NCI-H2081 treated with DMSO at 0.1 percent for 48 hours (cell line): ENCODE data around the gene NBPF3.
"Not testable (repeated sequence)": the region's sequence is repeated elsewhere in the genome, so short reads cannot be mapped to it uniquely, and the experiment has no call there.

Source experiments
- DNase-seq: peaks from one replicate; lab custom pipeline; 2025; lab: John Stamatoyannopoulos, UW

Gene NBPF3

DNA sequence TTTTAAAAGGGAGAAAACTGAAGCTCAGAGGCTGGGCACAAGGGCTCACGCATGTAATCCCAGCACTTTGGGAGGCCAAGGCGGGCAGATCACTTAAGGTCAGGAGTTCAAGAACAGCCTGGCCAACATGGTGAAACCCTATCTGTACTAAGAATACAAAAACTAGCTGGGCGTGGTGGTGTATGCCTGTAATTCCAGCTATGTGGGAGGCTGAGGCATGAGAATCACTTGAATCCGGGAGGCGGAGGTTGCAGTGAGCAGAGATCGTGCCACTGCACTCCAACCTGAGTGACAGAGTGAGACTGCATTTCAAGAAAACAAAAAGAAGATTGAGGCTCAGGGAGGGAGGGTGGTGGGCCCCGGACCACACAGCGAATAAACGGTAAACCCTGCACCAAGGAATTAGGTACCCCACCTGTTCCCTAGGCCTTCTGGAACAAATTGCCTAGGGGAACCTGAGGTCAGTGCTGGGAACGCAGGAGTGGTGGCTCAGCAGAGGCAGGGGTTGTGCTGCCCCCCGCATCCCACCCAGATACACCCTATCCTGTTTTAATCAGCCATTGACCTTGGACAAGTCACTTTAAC lies 79.6 kb downstream of the NBPF3 start:
- not testable (repeated sequence) for DNase-seq

DNA sequence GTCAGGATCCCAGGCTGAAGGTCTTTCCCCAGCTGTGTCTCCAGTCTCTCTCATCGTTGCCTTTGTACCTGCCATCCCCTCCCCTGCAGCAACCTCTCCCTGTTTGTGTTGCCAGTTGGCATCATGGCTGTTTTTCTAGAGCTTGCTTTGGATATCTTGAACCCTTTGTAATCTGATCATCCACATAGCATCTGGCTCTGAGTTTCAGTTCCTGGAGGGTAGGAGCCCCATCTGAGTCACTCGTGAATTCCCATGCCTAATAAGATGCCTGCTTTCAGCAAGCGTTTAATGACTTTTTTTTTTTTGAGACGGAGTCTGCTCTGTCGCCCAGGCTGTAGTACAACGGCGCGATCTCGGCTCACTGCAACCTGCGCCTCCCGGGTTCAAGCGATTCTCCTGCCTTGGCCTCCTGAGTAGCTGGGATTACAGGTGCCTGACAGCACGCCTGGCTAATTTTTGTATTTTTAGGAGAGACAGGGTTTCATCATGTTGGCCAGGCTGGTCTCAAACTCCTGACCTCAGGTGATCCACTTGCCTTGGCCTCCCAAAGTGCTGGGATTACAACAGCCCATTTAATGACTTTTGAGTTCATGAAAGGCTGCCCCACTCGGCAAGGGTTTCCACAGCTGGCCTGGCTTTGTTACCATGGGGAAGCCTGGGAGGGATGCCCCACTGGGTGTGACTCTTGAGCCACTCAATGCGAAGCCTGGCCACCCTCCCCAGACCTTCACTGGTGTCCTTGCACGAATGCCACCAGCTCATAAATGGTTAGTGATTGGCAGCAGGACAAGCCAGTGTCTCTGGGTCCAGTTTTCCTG lies 81.2 kb downstream of the NBPF3 start:
- DNase-seq = no peak

DNA sequence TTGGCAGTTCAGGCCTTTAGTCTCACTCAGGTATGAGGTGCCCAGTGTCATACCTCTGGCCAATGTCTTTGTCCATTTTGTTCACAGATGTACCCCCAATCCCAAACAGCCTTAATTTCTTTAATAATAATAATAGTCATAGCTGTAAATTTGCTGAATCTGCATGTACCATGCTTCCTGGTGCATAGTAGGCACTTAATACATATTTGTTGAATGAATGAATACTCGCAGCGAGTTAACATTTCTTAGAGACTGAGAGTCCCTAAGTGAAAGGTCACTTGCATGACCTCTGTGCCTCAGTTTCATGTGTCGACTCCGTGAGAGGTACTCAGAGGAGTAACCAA lies 81.8 kb downstream of the NBPF3 start:
- DNase-seq = no peak

DNA sequence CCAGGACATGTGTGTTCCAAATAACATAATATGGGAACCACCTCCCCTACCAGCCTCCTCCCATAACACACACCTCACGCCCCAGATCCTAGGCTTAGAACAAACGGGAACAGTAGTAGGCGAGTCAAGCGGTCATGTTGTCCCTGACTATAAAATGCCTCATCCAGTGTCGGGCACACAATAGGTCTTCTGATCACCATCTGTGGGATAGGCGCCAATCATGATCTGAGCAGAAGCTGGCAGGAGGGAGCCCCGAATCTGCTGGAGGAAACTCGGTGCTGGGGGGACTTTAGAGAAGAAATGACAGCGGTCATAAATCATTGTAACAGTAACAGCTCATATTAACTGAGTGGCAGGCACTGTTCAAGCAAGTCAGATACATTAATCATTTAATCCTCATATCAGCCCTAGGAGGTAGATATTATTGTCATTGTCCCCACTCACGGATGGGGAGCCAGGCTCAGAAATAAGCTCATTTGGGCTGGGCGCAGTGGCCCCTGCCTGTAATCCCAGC lies 82.6 kb downstream of the NBPF3 start:
- no peak for DNase-seq

DNA sequence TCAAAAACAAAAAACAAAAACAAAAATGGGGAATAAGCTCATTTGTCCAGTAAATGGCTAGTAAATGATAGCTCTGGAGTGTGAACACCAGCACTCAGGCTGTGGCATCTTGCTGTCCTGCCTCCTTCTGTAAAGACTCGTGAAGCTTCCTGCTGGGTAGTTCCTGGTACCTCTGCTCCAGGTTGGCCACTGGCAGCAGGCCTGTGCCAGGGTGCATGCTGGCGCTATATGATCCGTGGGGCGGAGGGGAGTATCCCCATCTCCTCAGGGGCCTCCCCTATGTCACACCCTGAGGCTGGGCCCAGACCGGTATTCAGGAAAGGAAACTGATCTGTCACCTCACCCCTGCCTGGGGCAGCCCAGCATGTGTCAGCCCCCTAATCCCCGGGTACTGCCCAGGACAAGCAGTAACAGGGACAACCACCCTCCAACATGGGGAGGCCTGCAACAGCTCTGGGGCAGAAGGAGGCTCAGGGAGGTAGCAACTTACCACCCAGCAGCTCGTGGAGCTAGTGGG lies 83.4 kb downstream of the NBPF3 start:
- DNase-seq = no peak

DNA sequence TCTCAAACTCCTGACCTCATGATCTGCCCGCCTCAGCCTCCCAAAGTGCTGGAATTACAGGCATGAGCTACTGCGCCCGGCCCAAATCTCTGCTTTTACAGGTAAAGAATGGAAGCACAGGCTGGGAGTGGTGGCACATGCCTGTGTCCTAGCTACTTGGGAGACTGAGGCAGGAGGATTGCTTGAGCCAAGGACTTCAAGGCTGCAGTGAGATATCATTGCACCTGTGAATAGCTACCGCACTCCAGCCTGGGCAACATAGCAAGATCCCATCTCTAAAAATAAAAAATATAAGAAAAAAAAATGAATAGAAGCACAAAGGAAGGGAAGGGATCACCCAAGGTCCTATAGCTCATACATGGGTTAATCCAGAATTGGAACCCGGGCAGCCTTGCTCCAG lies 84.3 kb downstream of the NBPF3 start:
- DNase-seq = no peak

DNA sequence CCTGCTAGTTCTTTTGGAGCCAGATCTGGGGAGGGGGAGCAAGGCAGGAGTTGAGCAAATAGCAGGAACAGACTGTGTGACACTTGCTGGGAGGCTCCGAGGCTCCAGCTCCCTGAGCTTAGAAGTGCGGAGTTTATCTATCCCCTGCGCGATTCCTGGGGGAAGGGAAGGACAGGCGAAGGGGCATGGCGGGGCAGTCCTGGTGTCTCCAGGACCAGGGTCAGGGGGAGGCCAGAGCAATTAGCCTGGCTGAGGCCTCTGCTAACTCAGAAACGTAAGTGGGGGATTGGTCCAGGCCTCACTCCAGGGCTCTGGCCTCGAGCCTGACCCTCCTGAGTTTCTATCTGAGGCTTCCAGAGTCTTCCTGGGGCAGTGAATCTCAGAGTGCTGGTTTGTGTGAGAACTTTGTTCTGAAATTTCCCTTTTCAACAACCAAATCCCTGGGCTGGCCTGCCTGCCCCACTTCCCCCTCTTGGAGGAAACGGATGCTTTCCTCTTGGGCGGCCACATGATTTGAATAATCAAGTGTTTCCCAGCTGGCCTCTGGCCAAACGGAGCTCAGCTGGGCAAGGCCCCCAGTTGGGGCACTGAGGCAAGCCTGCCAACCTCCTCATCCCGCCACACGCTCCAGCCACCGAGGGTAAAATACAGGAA lies 84.9 kb downstream of the NBPF3 start:
- DNase-seq = no peak

DNA sequence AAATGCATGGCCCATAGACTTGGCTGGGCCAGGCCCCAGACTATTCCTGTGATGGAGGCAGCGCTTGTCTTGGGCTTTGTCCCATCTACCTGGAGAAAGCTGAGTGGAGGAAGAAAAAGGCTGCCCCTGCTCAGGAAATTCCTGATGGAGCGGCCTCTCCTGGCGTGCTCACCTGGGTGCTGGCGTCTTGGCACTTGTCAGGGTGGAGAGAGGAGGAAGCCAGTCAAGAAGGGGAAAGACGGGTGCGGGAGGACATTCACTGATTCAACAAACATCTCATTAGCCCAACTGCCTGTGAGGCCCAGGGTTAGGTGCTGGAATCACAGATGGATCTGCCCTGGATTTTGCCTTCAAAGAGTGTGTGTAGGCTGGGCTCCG lies 85.4 kb downstream of the NBPF3 start:
- DNase-seq = no peak

DNA sequence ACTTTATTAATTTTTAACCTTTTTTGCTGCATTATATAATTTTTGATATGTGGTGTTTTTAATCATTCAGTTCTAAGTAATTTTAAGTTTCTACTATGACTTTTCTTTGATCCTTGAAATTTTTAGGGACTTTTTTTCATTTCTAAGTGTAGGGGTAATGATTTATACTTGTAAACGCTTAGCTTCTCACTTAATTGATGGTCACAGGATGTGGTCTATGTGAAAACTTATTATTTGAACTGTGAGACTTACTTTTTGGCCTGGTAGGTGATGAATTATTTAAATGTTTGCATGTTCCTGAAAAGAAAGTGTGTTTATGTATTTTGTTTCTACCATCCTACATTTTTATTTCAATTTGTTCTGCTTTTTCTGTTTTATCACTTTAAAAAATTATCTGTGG lies 86.5 kb downstream of the NBPF3 start:
- no peak for DNase-seq

DNA sequence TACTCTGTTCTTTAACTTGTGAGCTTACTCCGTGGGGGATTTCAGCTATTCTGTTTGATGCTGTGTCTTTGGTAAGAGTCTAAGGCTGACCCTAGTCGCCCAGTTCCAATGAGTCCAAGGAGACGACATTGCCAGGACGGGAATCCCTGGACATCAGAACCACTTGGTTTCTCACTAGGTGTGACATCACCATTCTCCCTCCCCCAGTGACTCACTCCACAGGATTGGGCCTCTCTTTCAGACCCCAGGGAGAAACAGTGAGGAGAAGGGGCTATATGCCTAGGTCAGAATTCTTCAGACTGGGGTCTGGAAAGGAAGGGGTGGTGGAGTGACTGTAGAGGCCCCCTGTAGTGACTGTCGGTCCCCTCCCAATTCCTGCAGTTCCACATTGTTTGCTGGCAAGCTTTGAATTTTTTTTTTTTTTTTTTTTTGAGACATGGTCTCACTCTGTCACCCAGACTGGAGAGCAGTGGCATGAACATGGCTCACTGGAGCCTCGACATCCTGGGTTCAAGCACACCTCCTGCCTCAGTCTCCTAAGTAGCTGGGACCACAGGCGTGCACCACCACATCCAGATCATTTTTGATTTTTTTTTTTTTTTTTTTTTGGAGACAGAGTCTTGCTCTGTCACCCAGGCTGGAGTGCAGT lies 90.6 kb downstream of the NBPF3 start:
- no peak for DNase-seq

DNA sequence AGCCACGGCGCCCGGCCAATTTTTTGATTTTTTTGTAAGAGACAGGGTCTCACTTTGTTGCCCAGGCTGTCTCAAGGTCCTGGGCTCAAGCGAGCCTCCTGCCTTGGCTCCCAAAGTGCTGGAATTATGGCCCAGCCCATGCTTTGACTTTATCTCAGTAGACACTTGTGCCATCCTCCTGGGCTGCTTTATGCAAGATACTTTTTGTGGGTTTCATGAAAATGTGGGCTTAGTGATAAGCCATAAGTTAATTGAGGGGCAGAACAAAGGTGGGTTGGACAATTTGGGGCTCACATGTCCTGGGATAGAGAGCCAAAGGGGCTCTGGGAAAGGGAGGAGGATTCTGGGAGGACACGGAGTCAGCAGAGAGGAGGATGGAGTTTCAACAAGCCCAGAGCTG lies 91.3 kb downstream of the NBPF3 start:
- no peak for DNase-seq

DNA sequence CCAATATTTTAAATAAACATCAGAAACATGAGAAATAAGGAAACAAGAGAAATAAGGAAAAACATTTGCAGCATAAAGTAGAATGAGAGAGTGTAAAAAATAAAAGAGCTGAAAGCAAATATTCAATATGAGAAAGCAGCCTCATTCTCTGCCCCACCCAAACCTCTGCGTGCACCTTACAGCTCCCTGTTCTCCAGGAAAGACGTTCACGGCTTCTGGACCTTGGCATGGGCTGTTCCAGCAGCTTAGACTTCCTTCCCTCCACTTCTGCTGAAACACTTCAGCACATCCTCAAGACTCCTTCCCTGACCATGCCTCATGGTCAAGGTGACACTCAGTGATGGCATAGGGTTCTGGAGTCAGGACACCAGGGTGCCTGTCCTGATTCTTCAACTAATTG lies 92.6 kb downstream of the NBPF3 start:
- DNase-seq = no peak

DNA sequence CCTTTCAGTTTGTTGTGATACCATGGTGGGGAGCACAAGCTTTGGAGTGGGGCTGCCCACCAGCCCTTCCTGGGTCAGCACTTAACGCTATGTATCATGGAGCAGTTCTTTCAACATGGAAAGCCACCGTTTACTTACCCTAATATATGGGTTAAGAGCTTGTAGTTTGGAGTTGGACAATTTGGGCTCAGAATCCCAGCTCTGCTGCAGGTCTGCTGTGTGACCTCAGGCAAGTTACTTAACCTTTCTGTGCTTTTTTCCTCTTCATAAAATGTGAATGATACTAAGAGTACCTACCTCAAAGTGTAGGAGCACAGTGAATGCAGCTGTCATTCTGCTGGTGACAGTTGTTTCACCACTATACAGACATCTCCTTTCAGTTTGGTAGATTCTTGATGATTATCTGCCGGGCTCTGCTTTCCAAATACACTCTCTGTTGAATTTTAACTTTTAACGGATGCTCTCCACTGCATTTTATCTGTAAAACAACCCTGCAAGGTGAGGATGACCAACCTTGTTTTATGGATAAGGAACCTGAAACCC lies 93.1 kb downstream of the NBPF3 start:
- DNase-seq = no peak

DNA sequence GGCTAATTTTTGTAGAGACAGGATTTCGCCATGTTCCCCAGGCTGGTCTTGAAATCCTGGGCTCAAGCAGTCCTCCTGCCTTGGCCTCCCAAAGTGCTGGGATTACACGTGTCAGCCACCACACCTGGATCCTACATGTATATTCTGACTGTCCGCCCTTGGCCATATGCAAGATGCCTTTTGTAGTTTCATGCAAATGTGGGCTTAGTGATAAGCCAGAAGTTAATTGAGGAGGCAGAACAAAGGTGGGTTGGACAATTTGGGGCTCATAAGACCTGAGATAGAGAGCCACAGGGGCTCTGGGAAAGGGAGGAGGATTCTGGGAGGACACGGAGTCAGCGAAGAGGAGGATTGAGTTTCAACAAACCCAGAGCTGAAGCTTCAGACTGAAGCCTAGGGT lies 94.2 kb downstream of the NBPF3 start:
- DNase-seq = no peak
